Caco-2 (cell line): ENCODE data around the gene ACOXL. TPM values are rescaled to one million over a fixed set of nuclear protein-coding genes. Genes with fewer than 3 reads are reported as not detected.

ENCODE experiments used
- BruUV-seq: library from RNA; stranded (reverse); fragments of 400-500 nt; replicated peaks from 2 replicates; lab custom pipeline; 2021; lab: Mats Ljungman, UMichigan
- CTCF ChIA-PET: fragments of 300-600 bp; sonication (Branson Sonifier 250); formaldehyde crosslinking; loops from one replicate; lab custom pipeline; 2022; ENCODE audit warnings: antibody characterized with exemption; lab: Charles Lee
- POLR2A ChIA-PET: fragments of 300-600 bp; sonication (Branson Sonifier 250); formaldehyde crosslinking; loops from one replicate; lab custom pipeline; 2022; ENCODE audit warnings: antibody characterized with exemption; lab: Charles Lee
- DNase-seq, 2 experiments: peaks; one replicate each; pipeline versions ENCODE4 v3.0.0 to v3.0.0-alpha.2; 2020 to 2022
- H3K27me3 ChIP-seq: replicated peaks from 2 replicates; pipeline ENCODE4 v1.6.0; 2011; ENCODE audit warnings: low read length; ENCODE audit not compliant: control insufficient read depth, insufficient read depth
- H3K36me3 ChIP-seq: 2 replicates; pipeline ENCODE4 v1.5.1; 2011; ENCODE audit warnings: low read length; ENCODE audit not compliant: control insufficient read depth, insufficient read depth
- H3K4me1 ChIP-seq: fragments of 250-450 bp; sonication (Bioruptor Pico); 2 replicates; pipeline ENCODE4 v1.5.1; 2020; ENCODE audit warnings: mild to moderate bottlenecking
- H3K4me3 ChIP-seq: 2 replicates; pipeline ENCODE4 v1.5.1; 2011; ENCODE audit warnings: low read depth, mild to moderate bottlenecking, control low read depth, low read length
- H3K9me3 ChIP-seq: fragments of 250-450 bp; sonication (Bioruptor Pico); 2 replicates; pipeline ENCODE4 v1.5.1; 2020; ENCODE audit warnings: mild to moderate bottlenecking, moderate library complexity
- H3K27ac Mint-ChIP-seq: one replicate; pipeline ENCODE4 v1.8.0; 2022; ENCODE audit warnings: mixed read lengths; ENCODE audit not compliant: unreplicated experiment
- H3K27me3 Mint-ChIP-seq: one replicate; pipeline ENCODE4 v1.8.0; 2022; ENCODE audit warnings: mixed read lengths; ENCODE audit not compliant: insufficient read depth, unreplicated experiment
- H3K36me3 Mint-ChIP-seq: one replicate; pipeline ENCODE4 v1.8.0; 2022; ENCODE audit warnings: mild to moderate bottlenecking, mixed read lengths; ENCODE audit not compliant: insufficient read depth, unreplicated experiment
- H3K4me1 Mint-ChIP-seq: one replicate; pipeline ENCODE4 v1.8.0; 2022; ENCODE audit warnings: low read depth, mixed read lengths; ENCODE audit not compliant: unreplicated experiment
- H3K4me3 Mint-ChIP-seq: one replicate; pipeline ENCODE4 v1.8.0; 2022; ENCODE audit warnings: mild to moderate bottlenecking, moderate library complexity, mixed read lengths; ENCODE audit not compliant: unreplicated experiment
- H3K9me3 Mint-ChIP-seq: one replicate; pipeline ENCODE4 v1.8.0; 2022; ENCODE audit warnings: mixed read lengths; ENCODE audit not compliant: unreplicated experiment
- intact Hi-C: fragments of 100-400 bp; cut with micrococcal nuclease; formaldehyde crosslinking; loops from one replicate; pipeline ENCODE4 v1.10.0; 2022; ENCODE audit not compliant: unreplicated experiment
- total RNA-seq: library from RNA; stranded (reverse); gene quantifications from 2 replicates; pipeline ENCODE4 v1.2.3, GENCODE V29; 2022
- TF ChIP-seq, protein P1 (sequence below), 2 experiments: fragments of 200-600 bp in 1 of 2; IDR thresholded peaks; 1 replicate in 1 of 2; 2 replicates in 1 of 2; pipeline versions ENCODE4 v1.5.1 to v1.8.0; 2011 to 2022; ENCODE audit warnings: antibody characterized with exemption in 1 of 2, control low read depth in 1 of 2, inconsistent platforms in 1 of 2, low read depth in 1 of 2, low read length in 1 of 2, mild to moderate bottlenecking in 1 of 2, moderate library complexity in 1 of 2; ENCODE audit not compliant: insufficient read depth in 1 of 2, severe bottlenecking in 1 of 2, unreplicated experiment in 1 of 2

ACOXL gene
- total RNA-seq, 1 experiment from 2014 or later: 2.6 TPM

DNA sequence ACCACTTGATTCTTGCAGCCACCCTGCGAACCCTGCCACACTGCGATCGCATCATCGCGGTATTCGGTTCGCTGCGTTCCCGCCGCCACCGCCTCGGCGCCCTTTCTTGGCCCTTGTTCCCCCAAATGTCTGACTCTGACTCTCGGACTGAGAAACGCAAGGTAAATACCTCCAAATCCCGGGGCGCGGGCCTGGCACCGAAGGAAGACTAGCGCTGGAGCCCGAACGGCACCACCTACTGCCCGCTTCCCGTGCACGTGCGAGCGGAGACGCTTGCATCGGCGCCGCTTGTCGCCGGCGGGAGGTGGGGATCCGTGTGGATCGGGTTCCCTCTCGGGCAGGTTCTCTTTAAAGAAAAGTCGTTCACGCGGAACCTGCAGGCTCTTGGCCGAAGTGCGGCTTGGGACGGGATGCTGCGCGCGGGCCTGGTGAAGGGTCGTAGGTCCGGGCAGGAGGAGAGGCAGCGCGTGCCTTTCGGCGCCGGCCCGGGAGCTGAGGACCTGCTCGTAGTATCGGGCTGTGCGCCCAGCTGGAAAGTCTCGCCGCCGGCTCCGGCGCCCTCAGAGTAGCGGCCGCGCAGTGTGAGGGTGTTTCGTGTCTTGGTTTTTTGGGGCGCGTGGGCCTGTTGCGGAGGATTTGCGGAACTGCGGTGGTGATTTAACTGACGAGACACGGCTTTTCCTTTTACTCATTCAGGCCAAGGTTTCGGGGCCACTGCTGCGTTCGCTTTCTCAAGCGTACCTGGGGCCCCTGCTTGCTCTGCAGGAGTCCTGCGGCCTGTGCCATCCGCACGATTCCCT lies 388.9 kb downstream of the ACOXL start:
- no peaks in the 10 kb centered on the region for H3K27me3 ChIP-seq
- Mint-ChIP-seq H3K27ac (peak overlapping the region; percentile 90), H3K27me3 (no peaks in the 10 kb centered on the region), H3K4me3 (peak overlapping the region; percentile 93), H3K4me1 (peaks cover 11% of the 10 kb centered on the region), H3K36me3 (peaks cover 59% of the 10 kb centered on the region), H3K9me3 (no peaks in the 10 kb centered on the region)
- H3K4me3 ChIP-seq: peak overlapping the region; percentile 99
- intact Hi-C loops: loop anchor here (5.0 kb wide), 2 partner anchors 56 to 71 kb away; no protein-coding TSS in a partner anchor
- no peaks in the 10 kb centered on the region for H3K9me3 ChIP-seq
- peak; percentile 54 to 55 for DNase-seq
- TF ChIP-seq, protein P1, sequence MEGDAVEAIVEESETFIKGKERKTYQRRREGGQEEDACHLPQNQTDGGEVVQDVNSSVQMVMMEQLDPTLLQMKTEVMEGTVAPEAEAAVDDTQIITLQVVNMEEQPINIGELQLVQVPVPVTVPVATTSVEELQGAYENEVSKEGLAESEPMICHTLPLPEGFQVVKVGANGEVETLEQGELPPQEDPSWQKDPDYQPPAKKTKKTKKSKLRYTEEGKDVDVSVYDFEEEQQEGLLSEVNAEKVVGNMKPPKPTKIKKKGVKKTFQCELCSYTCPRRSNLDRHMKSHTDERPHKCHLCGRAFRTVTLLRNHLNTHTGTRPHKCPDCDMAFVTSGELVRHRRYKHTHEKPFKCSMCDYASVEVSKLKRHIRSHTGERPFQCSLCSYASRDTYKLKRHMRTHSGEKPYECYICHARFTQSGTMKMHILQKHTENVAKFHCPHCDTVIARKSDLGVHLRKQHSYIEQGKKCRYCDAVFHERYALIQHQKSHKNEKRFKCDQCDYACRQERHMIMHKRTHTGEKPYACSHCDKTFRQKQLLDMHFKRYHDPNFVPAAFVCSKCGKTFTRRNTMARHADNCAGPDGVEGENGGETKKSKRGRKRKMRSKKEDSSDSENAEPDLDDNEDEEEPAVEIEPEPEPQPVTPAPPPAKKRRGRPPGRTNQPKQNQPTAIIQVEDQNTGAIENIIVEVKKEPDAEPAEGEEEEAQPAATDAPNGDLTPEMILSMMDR (IDR thresholded peaks at IDR 0.05; ENCODE audit: insufficient read depth in 1 of 2, low read depth in 1 of 2, low read length in 1 of 2, severe bottlenecking in 1 of 2, unreplicated experiment in 1 of 2): no peak
- POLR2A ChIA-PET: interaction anchor here (0.6 to 1.2 kb wide), 7 partner anchors 23 to 539 kb away, joined by 3 to 6 read pairs (median 3); partner anchors contain the start of gene BUB1
- CTCF ChIA-PET: interaction anchor here (0.5 to 1.5 kb wide), 3 partner anchors 12 to 76 kb away, joined by 3 to 5 read pairs (median 3); no protein-coding TSS in a partner anchor
- no peaks in the 10 kb centered on the region for H3K4me1 ChIP-seq
- TSS peak; percentile 33 for BruUV-seq
- H3K36me3 ChIP-seq: peaks cover 4% of the 10 kb centered on the region; the same call in 1 of the 2 replicates

- TF ChIP-seq, protein P1 (IDR thresholded peaks at IDR 0.05; ENCODE audit: insufficient read depth in 1 of 2, low read depth in 1 of 2, low read length in 1 of 2, severe bottlenecking in 1 of 2, unreplicated experiment in 1 of 2): no peak
- peak; percentile 90 to 96 for DNase-seq
- peak overlapping the region; percentile 99 for H3K4me3 ChIP-seq
- peaks cover 67% of the 10 kb centered on the region for H3K36me3 Mint-ChIP-seq
- H3K4me3 Mint-ChIP-seq: peak overlapping the region; percentile 93
- CTCF ChIA-PET: interaction anchor here (0.5 kb wide), 1 partner anchor 75 kb away, joined by 3 read pairs; no protein-coding TSS in a partner anchor
- no peaks in the 10 kb centered on the region for H3K27me3 ChIP-seq
- H3K4me1 Mint-ChIP-seq: peaks cover 3% of the 10 kb centered on the region
- no peaks in the 10 kb centered on the region for H3K9me3 ChIP-seq
- no TSS peak for BruUV-seq
- intact Hi-C loops: loop anchor here (5.0 kb wide), 2 partner anchors 55 to 70 kb away; no protein-coding TSS in a partner anchor
- peak overlapping the region; percentile 90 for H3K27ac Mint-ChIP-seq
- H3K27me3 Mint-ChIP-seq: no peaks in the 10 kb centered on the region
- H3K9me3 Mint-ChIP-seq: no peaks in the 10 kb centered on the region
- H3K36me3 ChIP-seq: peaks cover 4% of the 10 kb centered on the region; the same call in 1 of the 2 replicates
- POLR2A ChIA-PET: no interaction called here
- H3K4me1 ChIP-seq: no peaks in the 10 kb centered on the region
Observed at GRCh38 chr2:111121828-111122630, 389.7 kb downstream of the ACOXL start.
